Glutamatergic neuron (in vitro differentiated cells): Measurements from ENCODE around the gene ZFHX3. TPM values are rescaled to one million over a fixed set of nuclear protein-coding genes. Genes with fewer than 3 reads are reported as not detected.

ENCODE experiments used
- DNase-seq: peaks from one replicate; pipeline ENCODE4 v3.0.0; 2022
- H3K27ac Mint-ChIP-seq: one replicate; pipeline ENCODE4 v1.8.0; 2020; ENCODE audit warnings: mild to moderate bottlenecking, mixed read lengths, inconsistent platforms; ENCODE audit not compliant: unreplicated experiment
- H3K27me3 Mint-ChIP-seq: one replicate; pipeline ENCODE4 v1.8.0; 2020; ENCODE audit warnings: mild to moderate bottlenecking, moderate library complexity, mixed read lengths, inconsistent platforms; ENCODE audit not compliant: unreplicated experiment
- H3K36me3 Mint-ChIP-seq: one replicate; pipeline ENCODE4 v1.8.0; 2020; ENCODE audit warnings: mild to moderate bottlenecking, mixed read lengths, inconsistent platforms; ENCODE audit not compliant: unreplicated experiment
- H3K4me1 Mint-ChIP-seq: one replicate; pipeline ENCODE4 v1.8.0; 2020; ENCODE audit warnings: mild to moderate bottlenecking, low read depth, mixed read lengths, inconsistent platforms; ENCODE audit not compliant: unreplicated experiment
- H3K4me3 Mint-ChIP-seq: one replicate; pipeline ENCODE4 v1.8.0; 2020; ENCODE audit warnings: mild to moderate bottlenecking, mixed read lengths, inconsistent platforms; ENCODE audit not compliant: unreplicated experiment
- H3K9me3 Mint-ChIP-seq: one replicate; pipeline ENCODE4 v1.8.0; 2020; ENCODE audit warnings: mild to moderate bottlenecking, moderate library complexity, mixed read lengths, inconsistent platforms; ENCODE audit not compliant: unreplicated experiment
- CTCF ChIP-seq: fragments of 200-600 bp; sonication (generic); IDR thresholded peaks from one replicate; pipeline ENCODE4 v1.5.0; 2021; ENCODE audit not compliant: partially characterized antibody, unreplicated experiment
- total RNA-seq: library from RNA; stranded (reverse); fragmentation: NEBNext Ultra II Directional; extraction: Animal tissue kit (Norgen Biotek cat#: 25700); gene quantifications from one replicate; pipeline ENCODE4 v1.2.1, GENCODE V29; 2021; ENCODE audit not compliant: unreplicated experiment

ZFHX3 gene
- total RNA-seq, 1 donor from 2014 or later = 6.8 TPM

GRCh38 chr16:73006026-73006425 lies 41.9 kb downstream of the ZFHX3 start:
- Mint-ChIP-seq H3K27ac (no peak overlapping the region), H3K4me3 (no peak overlapping the region), H3K9me3 (no peaks in the 10 kb centered on the region), H3K4me1 (no peaks in the 10 kb centered on the region), H3K27me3 (peaks cover 4% of the 10 kb centered on the region), H3K36me3 (peaks cover 7% of the 10 kb centered on the region)
- no peak for DNase-seq
- no peak for TF ChIP-seq CTCF

GRCh38 chr16:73002866-73003265 lies 45.1 kb downstream of the ZFHX3 start:
- no peak overlapping the region for H3K4me3 Mint-ChIP-seq
- H3K27me3 Mint-ChIP-seq = peaks cover 9% of the 10 kb centered on the region
- H3K27ac Mint-ChIP-seq = no peak overlapping the region
- H3K9me3 Mint-ChIP-seq = no peaks in the 10 kb centered on the region
- DNase-seq = no peak
- no peaks in the 10 kb centered on the region for H3K4me1 Mint-ChIP-seq
- TF ChIP-seq CTCF = no peak
- peaks cover 13% of the 10 kb centered on the region for H3K36me3 Mint-ChIP-seq

- no peaks in the 10 kb centered on the region for H3K9me3 Mint-ChIP-seq
- no peak overlapping the region for H3K27ac Mint-ChIP-seq
- DNase-seq = no peak
- no peak for TF ChIP-seq CTCF
- H3K36me3 Mint-ChIP-seq = peaks cover 12% of the 10 kb centered on the region
- peaks cover 9% of the 10 kb centered on the region for H3K27me3 Mint-ChIP-seq
- peaks cover 9% of the 10 kb centered on the region for H3K4me1 Mint-ChIP-seq
- H3K4me3 Mint-ChIP-seq = no peak overlapping the region
These were observed 46.9 kb downstream of the ZFHX3 start for GRCh38 chr16:73000907-73001521.

- DNase-seq = no peak
- H3K4me1 Mint-ChIP-seq = peaks cover 9% of the 10 kb centered on the region
- no peaks in the 10 kb centered on the region for H3K9me3 Mint-ChIP-seq
- peaks cover 9% of the 10 kb centered on the region for H3K27me3 Mint-ChIP-seq
- peaks cover 9% of the 10 kb centered on the region for H3K36me3 Mint-ChIP-seq
- TF ChIP-seq CTCF = no peak
- no peak overlapping the region for H3K4me3 Mint-ChIP-seq
- H3K27ac Mint-ChIP-seq = no peak overlapping the region
These were observed 47.7 kb downstream of the ZFHX3 start for GRCh38 chr16:73000020-73000906.

GRCh38 chr16:72999541-73000019 lies 48.3 kb downstream of the ZFHX3 start:
- Mint-ChIP-seq H3K4me1 (peaks cover 14% of the 10 kb centered on the region), H3K4me3 (no peak overlapping the region), H3K27ac (no peak overlapping the region), H3K27me3 (peaks cover 9% of the 10 kb centered on the region), H3K9me3 (no peaks in the 10 kb centered on the region), H3K36me3 (peaks cover 9% of the 10 kb centered on the region)
- DNase-seq = no peak
- TF ChIP-seq CTCF = no peak
